HG03060 (cell line): ENCODE results near the gene FGD2.

Experiments
- ATAC-seq: cut with Tn5 transposase; IDR thresholded peaks from one replicate; pipeline ENCODE4 v1.9.1; 2021; ENCODE audit warnings: low read depth, moderate number of reproducible peaks; ENCODE audit not compliant: unreplicated experiment

The FGD2 gene

GRCh38 chr6:37005061-37005810 lies at the start of gene FGD2:
Gene FGD2 (plus strand): TSS chr6:37005655. CDS start chr6:37005818, 163 bp downstream.
- peak; percentile 37 for ATAC-seq

- ATAC-seq: no peak
These were observed 49.6 kb upstream of the FGD2 start for GRCh38 chr6:36955671-36956445.

- ATAC-seq: no peak
These were observed 49.0 kb upstream of the FGD2 start for GRCh38 chr6:36956446-36956820.

GRCh38 chr6:36957773-36958271 lies 47.6 kb upstream of the FGD2 start:
- ATAC-seq: no peak

- no peak for ATAC-seq
These were observed 46.5 kb upstream of the FGD2 start for GRCh38 chr6:36958775-36959554.

DNA sequence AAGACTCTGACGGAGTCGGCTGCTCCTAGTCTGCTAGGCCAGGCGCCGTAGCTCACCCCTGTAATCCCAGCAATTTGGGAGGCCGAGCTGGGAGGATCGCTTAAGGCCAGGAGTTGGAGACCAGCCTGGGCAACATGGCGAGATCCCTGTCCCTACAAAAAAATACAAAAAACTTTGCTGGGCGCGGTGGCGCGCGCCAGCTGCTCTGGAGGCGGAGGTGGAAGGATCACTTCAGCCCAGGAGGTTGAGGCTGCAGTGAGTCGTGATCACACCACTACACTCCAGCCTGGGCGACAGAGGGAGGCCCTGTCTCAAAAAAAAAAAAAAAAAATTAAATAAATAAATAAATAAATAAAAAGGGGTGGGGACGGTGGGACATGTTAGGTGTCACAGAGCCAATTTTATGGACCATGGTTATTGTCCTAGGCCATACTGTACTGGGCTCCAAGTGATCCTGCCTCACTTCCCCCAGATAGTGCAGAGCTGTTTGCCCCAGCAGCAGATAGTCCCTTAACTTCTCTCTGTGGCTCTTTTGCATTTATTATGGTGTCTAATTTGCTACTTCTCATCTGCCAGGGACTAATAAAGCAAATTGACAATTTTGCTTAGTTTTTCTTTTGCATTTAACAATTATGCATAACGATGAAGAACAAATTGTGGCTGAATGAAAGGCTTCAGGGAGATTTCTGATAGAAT lies 45.8 kb upstream of the FGD2 start:
- no peak for ATAC-seq

DNA sequence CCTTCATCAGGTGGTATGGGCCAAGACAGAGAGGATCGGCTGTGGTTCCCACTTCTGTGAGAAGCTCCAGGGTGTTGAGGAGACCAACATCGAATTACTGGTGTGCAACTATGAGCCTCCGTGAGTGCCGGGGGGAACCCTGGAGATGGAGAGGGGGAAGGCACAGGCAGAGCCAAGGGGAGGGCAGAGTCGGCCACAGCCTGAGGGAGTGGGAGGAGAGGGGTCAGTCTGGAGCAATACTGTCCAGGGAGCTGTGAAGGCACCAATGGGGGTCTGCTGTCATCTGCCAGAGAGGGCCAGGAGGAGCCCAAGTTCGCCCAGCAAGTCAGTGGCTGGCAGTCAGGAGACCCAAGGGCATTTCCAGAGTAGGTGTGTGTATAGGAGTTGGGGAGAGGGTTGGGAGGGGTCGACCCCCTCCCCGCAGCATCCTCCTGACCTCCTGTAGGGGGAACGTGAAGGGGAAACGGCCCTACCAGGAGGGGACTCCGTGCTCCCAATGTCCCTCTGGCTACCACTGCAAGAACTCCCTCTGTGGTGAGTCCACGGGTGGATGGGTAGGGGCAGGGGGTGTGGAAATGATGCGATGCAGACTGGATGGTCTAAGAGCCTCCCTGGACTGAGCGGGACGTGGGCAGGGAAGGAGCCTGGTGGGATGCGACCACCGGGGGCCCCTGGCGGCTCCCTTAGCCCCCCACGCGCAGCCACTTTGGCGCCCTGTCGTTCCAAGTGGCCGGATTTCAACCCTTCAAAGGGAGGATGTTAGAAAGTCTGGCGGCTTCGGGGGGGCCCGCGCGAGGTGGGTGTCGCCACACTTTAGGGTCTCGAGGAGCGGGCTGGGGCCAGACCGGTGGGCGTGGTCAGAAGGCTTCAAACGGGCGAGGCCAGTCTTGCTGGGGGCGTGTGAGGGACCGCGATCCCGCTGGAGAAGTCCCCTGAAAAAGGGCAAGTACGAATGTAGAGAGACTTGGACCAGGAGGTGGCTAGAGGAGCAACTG lies 43.7 kb upstream of the FGD2 start:
- ATAC-seq: no peak

DNA sequence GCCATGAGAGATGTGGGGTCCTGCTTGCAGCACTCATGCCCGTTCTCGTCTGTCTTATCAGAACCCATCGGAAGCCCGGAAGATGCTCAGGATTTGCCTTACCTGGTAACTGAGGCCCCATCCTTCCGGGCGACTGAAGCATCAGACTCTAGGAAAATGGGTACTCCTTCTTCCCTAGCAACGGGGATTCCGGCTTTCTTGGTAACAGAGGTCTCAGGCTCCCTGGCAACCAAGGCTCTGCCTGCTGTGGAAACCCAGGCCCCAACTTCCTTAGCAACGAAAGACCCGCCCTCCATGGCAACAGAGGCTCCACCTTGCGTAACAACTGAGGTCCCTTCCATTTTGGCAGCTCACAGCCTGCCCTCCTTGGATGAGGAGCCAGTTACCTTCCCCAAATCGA lies 42.6 kb upstream of the FGD2 start:
- ATAC-seq: no peak

DNA sequence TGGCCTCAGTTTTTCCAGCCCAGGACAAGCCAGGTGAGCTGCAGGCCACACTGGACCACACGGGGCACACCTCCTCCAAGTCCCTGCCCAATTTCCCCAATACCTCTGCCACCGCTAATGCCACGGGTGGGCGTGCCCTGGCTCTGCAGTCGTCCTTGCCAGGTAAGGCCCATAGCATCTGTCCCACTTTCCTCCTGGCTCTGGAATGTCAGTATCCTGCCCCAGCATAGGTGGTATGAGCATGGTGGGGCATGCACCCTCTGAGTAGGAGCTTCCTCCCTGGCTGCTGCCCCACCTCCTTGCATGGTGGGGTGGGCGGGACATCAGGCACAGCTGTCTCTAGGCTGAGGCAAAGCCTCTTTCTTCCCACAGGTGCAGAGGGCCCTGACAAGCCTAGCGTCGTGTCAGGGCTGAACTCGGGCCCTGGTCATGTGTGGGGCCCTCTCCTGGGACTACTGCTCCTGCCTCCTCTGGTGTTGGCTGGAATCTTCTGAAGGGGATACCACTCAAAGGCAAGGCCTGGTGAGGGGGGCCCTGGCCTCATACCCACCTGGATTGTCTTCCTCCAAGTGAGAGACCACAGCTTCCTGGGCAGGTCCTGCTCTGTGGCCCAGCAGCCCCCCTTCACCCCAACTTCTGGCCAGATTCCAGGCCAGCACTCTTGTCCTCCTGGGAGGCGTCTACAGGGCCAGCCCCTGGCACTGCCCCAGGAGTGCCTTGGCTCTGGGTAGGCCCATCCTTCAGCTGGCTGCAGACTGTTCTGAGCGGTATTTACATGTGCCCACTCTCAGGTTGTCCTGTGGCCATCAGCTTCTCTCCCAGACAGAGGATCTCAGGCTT lies 41.8 kb upstream of the FGD2 start:
- ATAC-seq: no peak

- ATAC-seq: no peak
These were observed 41.1 kb upstream of the FGD2 start for GRCh38 chr6:36964349-36964748.

GRCh38 chr6:36964908-36965307 lies 40.5 kb upstream of the FGD2 start:
- no peak for ATAC-seq

GRCh38 chr6:36967301-36967700 lies 38.2 kb upstream of the FGD2 start:
- ATAC-seq: no peak

DNA sequence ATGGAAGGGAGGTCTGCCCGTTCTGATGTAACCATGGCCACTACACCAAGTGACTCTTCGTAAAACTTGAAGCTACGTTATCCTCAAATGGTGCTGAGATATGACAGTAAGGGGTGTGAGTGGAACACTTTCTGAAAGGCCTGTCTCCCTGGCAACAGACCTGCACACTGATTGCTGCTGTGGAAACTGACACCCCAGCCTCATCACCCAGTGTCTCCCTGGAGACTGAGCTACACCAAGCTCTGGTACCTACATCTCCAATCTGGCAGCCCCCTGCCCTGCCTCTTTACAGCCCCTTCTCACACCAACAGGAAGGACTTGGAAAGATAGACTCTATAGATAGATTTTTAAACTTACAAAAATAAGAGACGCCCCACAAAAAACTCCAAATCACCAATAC lies 37.7 kb upstream of the FGD2 start:
- ATAC-seq: no peak

GRCh38 chr6:36968266-36968977 lies 37.0 kb upstream of the FGD2 start:
- no peak for ATAC-seq

DNA sequence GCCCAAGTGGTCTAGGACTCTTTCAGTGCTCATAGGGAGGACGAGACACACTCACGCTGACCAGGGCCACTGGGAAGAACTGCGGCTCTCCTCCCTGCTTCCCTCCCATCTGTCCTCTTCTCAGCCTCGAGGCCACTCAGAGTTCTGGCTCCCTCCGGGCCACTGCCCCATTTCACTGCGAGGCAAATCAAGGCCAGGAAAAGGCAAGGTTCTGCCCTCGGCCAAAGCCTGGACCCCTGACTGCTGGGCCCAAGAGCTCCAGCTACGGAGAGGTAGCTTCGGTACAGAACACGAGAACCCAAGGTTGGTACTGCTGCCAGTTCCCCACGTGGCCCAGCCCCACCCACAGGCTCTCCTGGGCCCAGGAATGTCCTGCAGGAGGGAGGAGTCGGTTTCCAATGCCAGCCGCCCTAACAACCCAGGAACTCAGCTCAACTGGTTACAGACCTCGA lies 36.2 kb upstream of the FGD2 start:
- ATAC-seq: no peak

DNA sequence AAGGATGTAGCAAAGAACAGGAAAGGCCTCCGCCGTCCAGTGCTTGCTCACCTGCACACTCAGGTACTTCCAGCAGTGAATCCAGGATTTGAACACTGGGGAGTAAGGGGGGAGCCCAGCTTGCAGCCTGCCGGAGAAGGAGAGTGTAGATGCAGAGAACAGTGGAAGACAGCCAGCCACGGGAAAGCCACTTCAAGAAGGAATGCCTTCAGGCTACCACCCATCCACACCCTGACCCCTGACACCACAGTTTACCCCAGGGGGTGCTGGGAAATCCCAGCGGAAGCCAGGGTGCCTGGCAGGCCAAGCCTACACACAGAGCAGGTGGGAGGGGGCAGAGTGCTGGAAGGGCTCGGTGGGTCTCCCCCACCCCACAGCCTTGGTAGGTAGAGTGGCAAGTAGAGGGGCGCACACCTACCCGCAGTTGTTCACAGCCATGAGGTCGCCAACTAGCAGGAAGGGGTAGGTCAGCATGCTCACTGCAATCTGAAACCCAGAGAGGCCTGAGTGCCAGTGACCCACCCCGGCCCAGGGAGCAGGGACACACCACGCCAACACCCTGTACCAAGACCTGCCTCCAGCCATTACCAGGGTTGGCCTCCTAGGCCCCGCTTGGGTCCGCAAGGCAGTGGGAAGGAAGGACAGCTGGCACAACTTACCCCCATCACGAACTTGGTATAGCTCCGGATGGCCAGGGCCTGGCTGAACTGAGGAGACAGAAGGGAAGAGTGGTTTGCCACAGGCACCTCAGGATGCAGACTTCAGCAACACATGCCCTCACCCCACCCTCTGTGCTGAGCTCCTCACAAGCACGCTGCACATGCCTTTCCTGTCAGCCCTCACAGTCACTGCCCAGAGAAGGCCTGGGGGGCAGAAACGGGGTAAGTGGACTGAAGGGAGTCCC lies 35.2 kb upstream of the FGD2 start:
- ATAC-seq: no peak
